Uterus (tissue), 4 donors: ENCODE data around the gene MSI1. TPM values are rescaled to one million over a fixed set of nuclear protein-coding genes. Genes with fewer than 3 reads are reported as not detected.

Experiments
- DNase-seq, 2 donors: peaks; one replicate each; pipeline ENCODE4 v3.0.0-alpha.2; 2019 to 2020
- H3K27ac ChIP-seq, 2 donors: fragments of 200-600 bp; sonication (generic); 1 replicate in 1 of 2; 2 replicates in 1 of 2; pipeline ENCODE4 v1.5.1; 2016 to 2018
- H3K27me3 ChIP-seq, 2 donors: fragments of 200-600 bp; sonication (generic); one replicate each; pipeline ENCODE4 v1.5.1; 2018 to 2019; ENCODE audit warnings: control low read depth in 1 of 2
- H3K36me3 ChIP-seq, 2 donors: fragments of 200-600 bp; sonication (generic); one replicate each; pipeline ENCODE4 v1.5.1; 2019; ENCODE audit warnings: control low read depth in 1 of 2
- H3K4me1 ChIP-seq, 2 donors: fragments of 200-600 bp; sonication (generic); one replicate each; pipeline ENCODE4 v1.5.1; 2018 to 2019; ENCODE audit warnings: control low read depth in 1 of 2
- H3K4me3 ChIP-seq, 2 donors: fragments of 200-600 bp; sonication (generic); 1 replicate in 1 of 2; 2 replicates in 1 of 2; pipeline ENCODE4 v1.5.1; 2018 to 2019; ENCODE audit warnings: mild to moderate bottlenecking in 1 of 2
- H3K9me3 ChIP-seq, 2 donors: fragments of 200-600 bp; sonication (generic); one replicate each; pipeline ENCODE4 v1.5.1; 2019; ENCODE audit warnings: control low read depth in 1 of 2
- CTCF ChIP-seq, 4 experiments: fragments of 200-600 bp in 2 of 4; fragments of 450-650 bp in 2 of 4; sonication (generic) in 2 of 4; IDR thresholded peaks; one replicate each; pipeline ENCODE4 v1.5.1; 2016 to 2019; ENCODE audit warnings: antibody characterized with exemption in 4 of 4, mild to moderate bottlenecking in 2 of 4, moderate library complexity in 1 of 4
- POLR2A ChIP-seq, 2 donors: fragments of 450-650 bp; IDR thresholded peaks; one replicate each; pipeline ENCODE4 v1.6.1; 2016; ENCODE audit warnings: antibody characterized with exemption in 2 of 2, mild to moderate bottlenecking in 1 of 2, moderate library complexity in 1 of 2
- intact Hi-C: fragments of 100-400 bp; cut with DNase I; formaldehyde crosslinking; loops from one replicate; pipeline ENCODE4 v1.15.1; 2023; ENCODE audit warnings: low total_unique reads
- total RNA-seq, 4 donors: library from RNA; depleted of rRNA in 3 of 4; stranded (reverse); fragments of >200 nt in 3 of 4; gene quantifications; one replicate each; pipeline versions ENCODE4 v1.1.0 to v1.2.4, GENCODE V29; 2014 to 2023
- donor health status: DM: yes; HTN: yes; CAD: no.

Gene MSI1
- total RNA-seq, 4 donors from 2014 or later, result 0.29 to 12.0 (median 2.9) TPM; not detected in 1

DNA sequence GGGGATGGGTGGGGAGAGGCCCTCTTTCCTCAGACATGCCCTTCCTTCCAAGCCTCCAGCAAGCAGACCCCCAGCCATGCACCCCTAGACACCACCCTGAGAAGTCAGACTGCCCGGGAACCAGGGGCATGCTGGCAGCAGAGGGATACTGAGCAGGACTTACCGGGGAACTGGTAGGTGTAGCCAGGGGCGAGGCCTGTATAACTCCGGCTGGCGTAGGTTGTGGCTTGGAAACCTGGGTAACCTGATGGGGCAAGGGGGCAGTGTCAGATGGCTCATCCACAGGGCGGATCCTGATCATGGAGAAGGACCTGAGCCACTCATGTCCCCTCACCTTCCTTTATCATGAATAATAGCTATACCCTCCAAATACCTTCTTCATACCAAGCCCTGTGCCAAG lies 15.8 kb downstream of the MSI1 start:
- Histone ChIP-seq H3K9me3 (no peaks in the 10 kb centered on the region), H3K27me3 (no peaks in the 10 kb centered on the region), H3K36me3 (no peaks in the 10 kb centered on the region), H3K4me3 (no peak overlapping the region), H3K27ac (no peak overlapping the region), H3K4me1 (no peaks in the 10 kb centered on the region)
- no peak for DNase-seq
- intact Hi-C loops, result no loop called here
- TF ChIP-seq CTCF (IDR thresholded peaks at IDR 0.05), result no peak
- TF ChIP-seq POLR2A (IDR thresholded peaks at IDR 0.05), result no peak

DNA sequence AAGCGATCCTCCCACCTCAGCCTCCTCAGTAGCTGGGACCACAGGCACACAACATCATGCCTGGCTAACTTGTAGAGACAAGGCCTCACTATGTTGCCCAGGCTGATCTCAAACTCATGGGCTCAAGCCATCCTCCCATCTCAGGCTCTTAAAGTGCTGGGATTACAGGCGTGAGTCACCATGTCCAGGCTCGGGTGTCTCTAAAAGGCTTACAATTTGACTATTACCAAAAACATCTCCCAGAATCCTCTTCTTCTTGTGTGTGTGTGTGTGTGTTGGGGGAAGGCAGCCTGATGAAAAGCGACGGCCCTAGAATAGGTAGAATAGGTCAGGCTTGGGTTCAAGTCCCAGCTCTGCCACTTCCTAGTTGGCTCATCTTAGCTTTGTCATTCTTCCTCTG lies 16.8 kb downstream of the MSI1 start:
- no peaks in the 10 kb centered on the region for H3K9me3 ChIP-seq
- H3K4me1 ChIP-seq, result no peaks in the 10 kb centered on the region
- DNase-seq, result no peak
- no peak overlapping the region for H3K27ac ChIP-seq
- no peak for TF ChIP-seq CTCF (IDR thresholded peaks at IDR 0.05)
- no peak for TF ChIP-seq POLR2A (IDR thresholded peaks at IDR 0.05)
- intact Hi-C loops, result no loop called here
- no peaks in the 10 kb centered on the region for H3K27me3 ChIP-seq
- H3K4me3 ChIP-seq, result no peak overlapping the region
- no peaks in the 10 kb centered on the region for H3K36me3 ChIP-seq

DNA sequence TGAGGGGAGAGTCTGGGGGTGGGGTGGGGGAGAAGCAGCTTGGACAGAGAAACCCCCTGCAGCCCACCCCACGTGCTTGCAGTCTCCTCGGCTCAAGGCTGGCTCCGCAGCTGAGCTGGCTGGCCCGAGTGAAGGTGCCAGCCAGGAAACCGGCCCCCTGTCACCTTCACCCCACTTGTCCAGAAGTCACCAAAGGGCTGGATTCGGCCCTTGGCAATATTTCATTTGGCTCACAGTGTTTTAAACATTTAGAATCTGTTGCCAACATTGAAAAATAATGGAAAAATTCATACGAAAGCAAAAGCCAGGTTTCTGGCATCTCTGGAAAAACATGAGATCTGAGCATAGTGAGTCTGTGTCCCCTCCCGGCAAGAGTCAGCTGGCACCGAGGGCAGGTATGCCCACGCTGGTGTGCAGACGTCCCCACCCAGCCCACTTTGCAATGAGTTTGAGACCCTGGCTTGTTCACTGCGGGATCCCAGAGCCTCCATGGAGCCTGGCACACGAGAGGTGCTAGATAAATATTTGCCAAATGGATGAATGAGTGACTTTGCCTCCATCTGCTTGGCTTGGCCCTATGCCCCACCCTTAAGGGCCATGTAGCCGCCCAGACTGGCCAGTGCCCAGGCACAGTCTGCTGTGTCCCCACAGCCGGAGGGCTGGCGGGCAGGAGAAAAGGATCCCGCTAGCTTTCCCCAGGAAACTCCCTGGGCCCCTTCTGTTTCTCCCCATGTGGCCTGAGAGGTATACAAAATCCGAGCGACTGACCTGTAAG lies 18.2 kb downstream of the MSI1 start:
- intact Hi-C loops, result no loop called here
- Histone ChIP-seq H3K9me3 (no peaks in the 10 kb centered on the region), H3K4me1 (no peaks in the 10 kb centered on the region), H3K4me3 (no peak overlapping the region), H3K27ac (no peak overlapping the region), H3K36me3 (no peaks in the 10 kb centered on the region), H3K27me3 (no peaks in the 10 kb centered on the region)
- no peak for DNase-seq
- TF ChIP-seq POLR2A (IDR thresholded peaks at IDR 0.05) (no peak), CTCF (IDR thresholded peaks at IDR 0.05) (no peak)

DNA sequence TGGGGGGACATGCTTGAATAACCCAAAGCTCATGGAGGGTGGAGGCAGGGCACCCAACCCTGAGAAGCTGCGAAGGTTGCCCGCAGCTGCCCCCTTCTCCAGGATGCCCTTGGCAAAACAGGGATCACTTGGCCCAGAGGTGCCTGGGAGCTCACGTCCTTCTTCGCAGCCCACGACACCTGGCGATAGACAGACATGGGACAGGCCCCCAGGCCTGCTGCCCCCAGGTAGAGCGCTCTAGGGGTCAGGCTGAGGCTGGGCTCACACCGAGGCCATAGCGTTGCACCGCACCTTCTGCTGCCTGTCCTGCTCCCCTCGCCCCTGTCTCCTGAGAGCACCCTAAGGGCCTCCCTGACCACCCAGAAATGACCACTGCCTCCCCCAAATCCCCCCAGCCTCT lies 21.2 kb downstream of the MSI1 start:
- no peak overlapping the region for H3K27ac ChIP-seq
- H3K4me3 ChIP-seq, result no peak overlapping the region
- H3K36me3 ChIP-seq, result no peaks in the 10 kb centered on the region
- DNase-seq, result no peak
- intact Hi-C loops, result no loop called here
- TF ChIP-seq POLR2A (IDR thresholded peaks at IDR 0.05) (no peak), CTCF (IDR thresholded peaks at IDR 0.05) (no peak)
- no peaks in the 10 kb centered on the region for H3K4me1 ChIP-seq
- no peaks in the 10 kb centered on the region for H3K27me3 ChIP-seq
- no peaks in the 10 kb centered on the region for H3K9me3 ChIP-seq

DNA sequence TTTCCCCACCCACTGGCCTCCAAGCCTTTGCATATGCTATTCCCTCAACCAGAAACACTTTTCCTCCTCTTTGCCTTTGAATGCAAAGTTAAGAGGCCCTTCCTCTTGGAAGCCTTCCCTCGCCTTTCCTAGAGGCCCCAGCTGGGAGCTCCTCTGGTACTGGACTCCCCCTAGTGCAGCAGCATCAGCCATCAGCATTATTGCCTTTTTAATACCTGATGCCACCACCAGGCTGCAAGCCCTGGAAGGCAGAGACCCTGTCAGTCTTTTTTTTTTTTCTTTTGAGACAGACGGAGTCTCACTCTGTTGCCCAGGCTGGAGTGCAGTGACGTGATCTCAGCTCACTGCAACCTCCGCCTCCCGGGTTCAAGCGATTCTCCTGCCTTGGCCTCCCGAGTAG lies 22.3 kb downstream of the MSI1 start:
- no peak for DNase-seq
- H3K4me1 ChIP-seq, result no peaks in the 10 kb centered on the region
- H3K9me3 ChIP-seq, result no peaks in the 10 kb centered on the region
- no peak overlapping the region for H3K4me3 ChIP-seq
- intact Hi-C loops, result no loop called here
- no peaks in the 10 kb centered on the region for H3K36me3 ChIP-seq
- TF ChIP-seq CTCF (IDR thresholded peaks at IDR 0.05) (no peak), POLR2A (IDR thresholded peaks at IDR 0.05) (no peak)
- no peak overlapping the region for H3K27ac ChIP-seq
- no peaks in the 10 kb centered on the region for H3K27me3 ChIP-seq
